Stimulated activated CD8-positive, alpha-beta memory T cell treated with anti-CD3 and anti-CD28 coated beads, Interleukin-7, amount 100 ng/mL, for 1 hour (primary cell): ENCODE measurements around the gene TMPRSS4.

Source experiments
- DNase-seq, 2 donors: peaks; one replicate each; pipeline ENCODE4 v3.0.0-alpha.2; 2020; ENCODE audit warnings: low read depth in 2 of 2

Gene TMPRSS4

DNA sequence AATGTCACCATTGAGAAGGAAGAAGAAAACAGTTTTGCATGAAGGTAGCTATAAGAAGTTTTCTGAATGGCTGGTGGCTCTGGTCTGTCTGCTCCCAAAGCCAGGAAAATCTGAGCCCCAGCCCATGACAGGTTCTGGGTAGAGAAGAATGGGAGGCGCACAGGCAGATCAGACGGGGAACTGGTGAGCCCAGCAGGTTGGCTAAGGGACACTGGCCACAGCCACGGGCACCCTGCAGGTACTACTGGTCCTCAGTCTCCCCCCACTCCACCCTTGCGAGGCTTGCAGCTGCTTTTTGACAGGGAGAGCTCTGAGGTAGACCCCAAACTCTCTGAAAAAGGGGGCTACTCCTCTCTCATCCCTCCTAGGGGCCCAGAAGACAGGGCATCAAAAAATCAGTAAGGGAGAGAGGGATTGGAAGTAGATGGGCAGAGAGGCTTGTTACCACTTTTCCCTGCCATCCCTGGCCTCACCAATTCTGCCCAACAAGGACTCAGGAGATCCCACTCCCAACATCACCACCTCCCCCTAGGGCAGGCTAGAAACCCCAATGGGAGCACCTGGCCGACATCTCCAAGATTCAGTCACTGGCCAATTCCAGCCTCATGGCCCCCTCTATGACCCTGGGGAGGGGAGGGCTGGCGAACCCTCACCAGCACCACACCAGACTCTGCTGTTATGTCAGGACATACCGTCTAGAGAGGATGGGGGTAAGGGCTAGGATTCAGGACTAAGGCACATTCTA is 58.3 kb downstream of the TMPRSS4 start:
- no peak for DNase-seq

DNA sequence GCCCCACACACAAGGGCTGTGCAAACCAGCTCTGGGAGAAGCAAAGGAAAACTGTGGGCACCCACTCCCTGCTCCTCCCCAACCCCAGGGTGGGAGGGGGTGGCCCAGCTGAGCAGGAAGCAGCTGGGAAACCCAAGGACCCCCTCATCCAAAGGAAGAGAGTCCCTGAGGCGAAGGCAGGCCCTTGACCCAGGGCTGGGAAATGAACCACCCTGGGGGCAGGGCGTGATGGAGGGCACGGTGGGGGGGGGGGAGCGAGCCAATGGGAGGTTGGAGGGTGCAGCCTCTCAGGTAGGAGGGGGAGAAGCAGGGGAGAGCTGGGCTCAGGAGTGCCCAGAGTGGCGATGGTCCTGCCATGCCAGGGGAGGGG is 58.9 kb downstream of the TMPRSS4 start:
- no peak for DNase-seq

DNA sequence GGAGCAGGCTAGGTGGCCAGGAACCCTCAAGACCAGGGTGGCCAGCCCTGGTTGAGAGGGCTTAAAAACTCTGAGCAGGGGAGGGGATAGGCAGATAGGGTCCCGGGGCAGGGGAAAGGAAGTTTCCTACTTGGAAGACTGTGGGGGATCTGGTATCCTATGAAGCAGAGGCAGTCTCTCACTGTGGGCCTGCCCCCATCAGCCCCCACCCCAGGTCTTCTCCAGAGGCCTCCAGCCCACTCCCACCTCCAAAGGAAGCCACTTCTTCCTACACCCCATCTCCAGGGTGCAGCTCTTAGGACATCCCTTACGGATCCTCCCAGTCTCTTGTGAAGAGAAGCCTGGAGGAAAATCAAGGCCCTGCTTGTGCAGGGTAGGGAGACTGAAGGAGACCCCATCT is 59.5 kb downstream of the TMPRSS4 start:
- DNase-seq, result no peak

DNA sequence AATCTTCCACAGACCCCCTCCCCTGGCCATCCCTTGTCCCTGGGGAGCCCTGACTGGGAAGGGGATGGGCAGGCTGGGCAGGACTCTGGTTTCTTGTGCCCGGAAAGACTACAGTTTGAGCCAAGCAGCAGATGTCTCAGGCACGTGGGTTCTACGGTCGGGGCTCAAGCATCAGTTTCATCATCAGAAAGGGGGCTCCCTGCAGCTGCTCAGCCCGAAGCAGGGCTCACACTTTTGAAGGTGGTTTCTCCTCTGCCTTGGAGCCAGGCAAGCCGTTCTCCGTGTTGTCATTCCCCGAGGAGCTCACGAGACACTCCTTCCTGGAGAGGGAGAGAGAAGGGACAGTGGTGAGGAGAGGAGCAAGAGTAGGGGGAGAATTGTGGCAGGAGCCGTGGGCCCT is 59.9 kb downstream of the TMPRSS4 start:
- DNase-seq, result no peak

DNA sequence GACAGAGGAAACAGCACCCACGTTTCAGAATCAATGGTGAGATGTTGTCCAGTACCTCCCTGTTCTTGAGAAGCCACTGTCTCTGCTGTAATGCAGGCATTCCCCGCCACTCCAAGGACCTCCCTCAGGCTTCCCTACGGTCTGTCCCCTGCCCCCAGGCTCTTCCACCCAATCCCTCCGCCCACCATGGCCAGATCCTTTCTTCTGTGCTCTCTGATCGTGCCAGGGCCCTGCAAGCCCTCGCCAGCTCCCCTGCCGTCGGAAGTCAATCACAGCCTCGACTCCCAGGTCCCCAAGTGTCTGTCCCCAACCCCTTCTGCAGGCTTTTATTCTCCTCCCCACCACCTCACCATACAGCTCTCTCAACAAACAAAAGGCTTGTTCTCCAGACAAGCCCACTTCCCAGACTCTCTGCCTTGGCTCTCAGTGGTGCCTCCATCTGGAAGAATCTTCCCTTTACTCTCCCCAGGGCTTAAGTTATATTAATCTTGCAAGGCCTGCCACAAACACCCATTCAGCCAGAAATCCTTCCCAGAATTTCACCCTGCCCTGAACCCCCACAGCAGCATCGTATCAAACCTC is 62.1 kb downstream of the TMPRSS4 start:
- DNase-seq, result no peak

DNA sequence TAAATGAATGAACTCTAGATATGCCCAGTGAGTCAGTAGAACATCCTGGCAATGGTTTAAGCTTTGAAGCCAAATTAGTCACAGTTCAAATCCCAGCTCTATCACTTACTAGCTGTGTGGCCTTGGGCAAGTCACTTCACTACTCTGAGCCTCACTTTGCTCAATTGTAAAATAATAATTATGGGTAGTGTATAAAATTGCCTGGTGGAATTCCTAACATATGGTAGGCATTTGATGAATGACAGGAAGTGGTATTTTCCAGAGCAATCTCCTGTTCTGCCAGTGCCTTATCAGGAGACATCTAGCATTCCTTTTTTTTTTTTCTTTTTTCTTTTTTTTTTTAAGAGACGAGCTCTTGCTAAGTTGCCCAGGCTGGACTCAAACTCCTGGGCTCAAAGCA is 62.7 kb downstream of the TMPRSS4 start:
- DNase-seq, result no peak

DNA sequence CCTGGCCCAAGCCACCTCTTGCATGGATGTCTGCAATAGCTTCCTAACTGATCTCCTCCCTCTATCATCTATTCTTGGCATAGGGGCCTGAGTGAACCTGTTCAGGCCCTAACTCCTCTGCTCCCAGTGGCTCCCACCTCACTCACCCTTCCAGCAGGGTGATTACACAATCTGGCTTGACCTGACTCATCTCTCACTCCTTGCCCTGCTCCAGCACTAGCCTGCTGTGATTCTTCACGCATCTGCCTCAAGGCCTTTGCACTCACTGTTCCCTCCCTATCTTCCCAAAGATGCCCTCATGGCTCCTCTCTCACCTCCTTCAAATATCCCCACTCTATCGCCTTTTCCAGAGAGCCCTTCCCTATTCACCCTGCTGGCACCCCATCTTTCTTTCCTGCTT is 65.2 kb downstream of the TMPRSS4 start:
- DNase-seq, result no peak

DNA sequence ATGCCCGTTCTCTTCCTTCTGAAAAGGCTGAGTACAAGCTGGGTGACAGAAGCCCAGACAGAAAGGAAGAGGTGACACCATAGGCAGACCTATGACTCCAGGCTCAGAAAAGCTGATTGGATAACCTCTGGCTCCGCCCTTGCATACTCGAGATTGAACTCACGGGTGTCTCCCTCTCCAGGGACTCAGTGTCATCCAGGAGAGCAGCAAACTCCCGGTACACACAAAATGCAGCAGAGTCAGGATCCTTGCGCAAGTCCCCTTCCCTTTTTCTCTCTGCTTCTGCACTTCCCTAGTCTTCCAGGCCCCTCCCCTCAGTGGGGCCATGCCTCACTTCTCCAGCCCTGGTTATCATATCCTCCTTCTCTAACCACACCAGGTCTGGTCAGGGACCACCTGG is 65.9 kb downstream of the TMPRSS4 start:
- DNase-seq, result no peak

DNA sequence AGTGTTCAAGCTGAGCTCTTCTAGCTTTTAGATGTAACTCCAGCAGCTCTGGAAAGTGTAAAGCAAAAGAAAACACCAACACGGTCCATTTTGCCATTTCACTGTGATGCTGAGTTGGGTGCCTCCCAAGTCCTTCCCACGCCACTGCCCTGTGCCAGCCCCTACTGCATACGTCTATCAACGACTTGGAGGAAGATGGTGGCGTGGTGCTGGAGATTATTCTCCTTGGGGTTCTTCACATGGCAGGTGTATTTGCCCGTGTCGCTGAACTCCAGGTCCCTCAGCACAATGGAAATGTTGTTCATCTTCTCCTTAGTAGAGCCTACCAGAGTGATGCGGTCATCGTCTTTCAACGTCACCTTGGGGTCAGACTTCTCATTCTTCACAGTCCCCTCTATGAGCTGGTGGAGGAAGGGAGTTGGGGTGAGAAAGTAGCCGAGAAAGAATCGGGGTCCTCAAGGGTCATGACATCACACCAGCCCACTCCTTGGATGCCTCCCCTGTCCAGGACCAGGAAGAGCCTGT is 66.8 kb downstream of the TMPRSS4 start:
- no peak for DNase-seq

DNA sequence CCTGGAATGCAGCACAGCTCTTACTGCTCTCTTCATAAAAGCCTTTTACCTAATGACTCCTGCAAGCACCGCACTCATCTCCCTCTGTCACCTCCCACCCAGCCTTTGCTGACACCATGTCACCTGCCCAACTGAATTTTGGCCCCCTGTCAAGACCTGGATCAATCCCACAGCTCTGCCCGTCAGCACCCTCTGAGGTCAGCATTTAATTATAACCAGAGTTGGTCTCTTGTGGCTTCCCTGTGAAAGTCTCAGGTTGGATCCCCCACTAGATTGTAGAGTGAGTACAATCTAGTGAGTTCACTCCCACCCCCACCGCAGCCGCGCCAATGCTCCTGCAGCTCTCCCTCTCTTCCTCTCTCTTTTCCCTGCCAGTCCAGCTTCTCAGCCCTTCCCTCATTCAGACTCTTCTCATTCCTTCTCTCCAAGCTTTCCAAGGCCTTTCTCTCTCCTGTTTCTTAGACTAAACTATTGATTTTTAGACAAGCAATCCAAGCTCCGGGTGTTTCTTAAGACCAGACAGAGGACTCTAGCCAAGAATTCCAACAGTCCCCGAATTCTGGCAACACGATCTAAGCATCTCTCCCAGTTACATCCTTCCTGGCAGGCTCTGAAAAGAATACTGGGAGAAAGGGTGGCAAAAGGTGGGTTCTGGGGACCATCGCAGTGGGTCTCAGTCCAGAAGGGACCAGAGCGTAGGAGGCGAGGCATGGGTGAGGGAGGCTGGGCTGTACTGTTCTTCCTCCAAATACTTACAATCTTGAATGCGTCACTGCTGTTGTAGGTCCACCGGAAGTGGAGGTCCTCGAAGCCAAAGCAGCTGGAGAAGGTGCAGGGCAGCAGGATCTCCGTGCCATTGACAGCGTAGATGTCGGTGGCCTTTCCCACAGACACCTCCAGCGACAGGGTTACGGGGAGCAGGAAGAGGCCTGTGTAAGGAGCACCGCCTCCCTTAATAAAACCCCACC is 67.7 kb downstream of the TMPRSS4 start:
- no peak for DNase-seq

DNA sequence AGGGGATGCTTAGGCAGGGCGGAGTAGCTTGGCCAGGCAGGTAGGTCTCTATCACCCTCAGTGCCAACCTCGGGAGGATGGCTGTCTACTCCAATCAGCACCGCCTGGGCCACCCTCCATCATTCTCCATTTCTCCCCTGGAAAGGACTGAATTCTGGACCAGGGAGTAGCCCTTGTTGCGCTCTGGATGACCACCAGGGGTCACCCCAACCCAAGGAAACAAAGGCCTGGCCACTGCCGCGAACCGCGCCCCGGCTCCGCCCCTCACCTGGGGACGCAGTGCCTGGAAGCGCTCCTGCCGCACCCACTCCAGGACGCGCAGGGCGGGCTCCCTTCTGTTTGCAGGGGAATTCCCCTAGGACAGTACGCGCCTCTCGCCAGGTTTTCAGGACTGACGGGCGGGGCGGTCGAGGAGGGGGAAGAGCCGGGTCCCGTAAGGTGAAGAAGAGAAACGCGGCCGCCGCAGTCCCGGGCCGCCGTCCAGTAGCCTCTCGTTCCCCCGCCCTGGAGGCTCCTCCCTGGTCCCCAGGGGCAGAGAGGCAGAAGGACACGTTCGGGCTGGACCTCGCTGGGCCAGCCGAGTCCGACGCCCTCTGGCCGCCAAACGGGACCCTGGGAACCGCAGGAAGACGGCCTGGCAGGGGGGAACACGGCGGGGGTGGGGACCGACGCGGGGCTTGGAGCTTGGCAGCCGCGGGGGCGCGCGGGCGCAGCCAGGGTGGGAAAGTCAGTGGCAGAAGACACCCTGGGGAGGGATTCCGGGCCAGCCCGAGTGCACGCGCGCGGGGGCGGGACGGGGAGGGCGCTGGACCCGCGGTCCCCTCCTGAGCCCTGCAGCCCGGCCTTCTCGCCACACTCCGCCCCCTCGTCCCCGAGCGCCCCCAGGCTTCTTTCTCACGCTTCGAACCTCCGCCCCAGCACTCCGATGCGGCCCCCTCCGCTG is 68.7 kb downstream of the TMPRSS4 start:
- peak; percentile 64 to 72 for DNase-seq

DNA sequence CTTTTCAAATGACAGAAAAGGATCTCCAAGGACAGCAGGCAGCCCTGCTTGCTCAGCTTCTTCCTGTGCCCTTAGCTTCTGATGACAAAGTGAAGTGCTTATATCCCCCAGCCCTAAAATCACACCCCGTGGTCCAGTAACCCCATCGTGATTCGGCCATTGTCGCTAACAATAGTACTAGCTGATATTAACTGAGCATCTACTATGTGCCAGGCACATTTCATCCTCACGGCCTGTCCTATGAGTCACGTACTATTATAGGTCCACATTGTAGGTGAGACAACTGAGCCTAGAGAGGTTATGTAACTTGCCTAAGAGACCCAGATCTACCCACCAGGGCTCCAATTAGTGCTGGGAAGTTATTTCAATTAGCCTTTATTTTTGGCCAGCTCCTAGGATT is 69.7 kb downstream of the TMPRSS4 start:
- DNase-seq, result no peak

DNA sequence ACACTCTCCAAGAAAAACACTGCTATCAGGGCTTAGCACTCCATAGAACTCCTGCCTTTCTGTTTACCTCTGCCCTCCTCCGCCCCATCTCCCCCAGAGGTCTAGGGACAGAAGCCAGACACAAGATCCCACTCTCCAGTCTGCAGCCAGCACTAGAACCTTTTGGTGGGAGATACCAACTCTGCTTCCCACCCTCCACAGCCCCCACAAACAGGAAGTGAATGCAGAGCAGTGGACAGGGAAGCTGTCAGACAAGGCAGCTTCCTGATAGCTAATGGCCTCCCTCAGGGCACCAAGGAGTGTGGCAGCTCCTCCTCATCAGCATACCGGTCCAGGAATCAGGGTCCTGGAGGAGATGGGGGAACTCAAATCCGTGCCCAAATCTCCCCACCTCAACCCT is 70.6 kb downstream of the TMPRSS4 start:
- DNase-seq, result no peak

DNA sequence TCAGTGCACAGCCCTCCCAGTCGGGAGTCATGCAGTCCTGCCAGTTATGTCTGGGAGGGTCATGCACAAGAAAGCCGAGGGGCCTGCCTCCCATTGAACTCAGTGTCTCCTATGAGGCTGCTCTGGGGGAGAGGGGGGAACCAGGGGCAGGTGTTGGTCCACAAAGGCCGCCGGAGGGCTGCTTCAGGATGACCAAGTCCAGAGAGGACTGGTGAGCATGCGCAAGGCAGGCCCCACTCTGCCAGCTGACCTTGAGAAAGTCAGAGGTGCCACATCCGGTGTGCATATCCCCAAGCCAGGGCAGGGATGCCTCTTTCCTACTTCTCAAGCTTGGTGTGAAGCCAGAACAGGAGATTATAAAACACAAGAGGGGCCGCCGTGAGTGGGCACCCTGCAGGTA is 71.4 kb downstream of the TMPRSS4 start:
- no peak for DNase-seq

DNA sequence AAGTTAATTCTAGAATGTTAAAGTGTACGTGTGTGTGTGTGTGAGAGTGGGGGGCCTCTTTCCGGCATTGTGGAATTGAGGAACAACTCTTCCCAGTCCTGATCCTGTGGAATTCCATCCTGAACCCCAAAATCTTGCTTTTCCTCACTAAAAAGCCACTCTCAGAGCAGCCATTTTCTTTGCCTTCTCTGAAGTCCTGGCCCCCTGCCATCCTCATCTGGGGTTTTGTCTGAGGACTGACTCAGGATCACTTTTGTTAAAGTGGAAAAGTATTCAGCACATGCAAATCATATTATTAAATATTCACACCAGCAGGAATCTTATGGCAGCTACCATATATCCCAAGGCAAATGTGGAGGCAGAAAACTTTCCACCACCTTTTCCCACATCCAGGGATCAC is 72.0 kb downstream of the TMPRSS4 start:
- no peak for DNase-seq

DNA sequence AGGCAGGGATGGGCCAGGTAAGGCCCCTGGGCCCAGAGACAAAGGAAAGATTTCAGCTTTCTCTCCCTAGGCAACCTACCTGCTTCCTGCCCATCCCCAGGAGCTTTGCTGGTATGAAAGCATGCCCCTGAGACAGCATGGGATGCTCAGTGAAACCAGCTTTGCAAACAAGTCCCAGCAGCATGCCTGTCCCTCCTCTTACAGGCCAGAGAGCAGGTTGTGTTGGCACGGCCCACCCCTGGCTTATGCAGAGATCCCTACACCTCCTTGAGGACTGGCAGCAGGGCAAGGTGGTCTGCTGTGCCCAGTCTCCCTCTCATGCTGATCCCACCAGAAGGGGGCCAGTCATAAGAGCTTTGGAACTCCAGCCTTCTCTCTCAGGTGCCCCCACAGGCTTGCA is 72.6 kb downstream of the TMPRSS4 start:
- DNase-seq, result no peak

DNA sequence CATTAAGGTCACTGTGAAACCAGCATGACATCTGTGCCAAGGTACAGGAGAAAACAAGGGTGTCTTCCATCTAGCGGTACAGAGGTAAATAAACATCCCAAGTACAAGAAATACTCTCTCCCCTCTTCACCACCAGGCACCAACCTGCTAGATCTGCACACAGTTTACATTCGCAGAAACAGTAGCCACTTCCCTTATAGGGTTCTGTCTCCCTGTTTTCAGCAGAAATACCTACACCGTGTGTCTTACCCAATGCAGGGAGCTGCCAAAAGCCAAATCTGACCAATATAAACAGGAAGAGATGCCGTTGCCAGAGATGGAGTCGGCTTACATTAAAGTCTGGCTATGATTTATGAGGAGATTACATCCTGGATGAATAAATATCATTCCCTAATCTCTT is 74.6 kb downstream of the TMPRSS4 start:
- no peak for DNase-seq

DNA sequence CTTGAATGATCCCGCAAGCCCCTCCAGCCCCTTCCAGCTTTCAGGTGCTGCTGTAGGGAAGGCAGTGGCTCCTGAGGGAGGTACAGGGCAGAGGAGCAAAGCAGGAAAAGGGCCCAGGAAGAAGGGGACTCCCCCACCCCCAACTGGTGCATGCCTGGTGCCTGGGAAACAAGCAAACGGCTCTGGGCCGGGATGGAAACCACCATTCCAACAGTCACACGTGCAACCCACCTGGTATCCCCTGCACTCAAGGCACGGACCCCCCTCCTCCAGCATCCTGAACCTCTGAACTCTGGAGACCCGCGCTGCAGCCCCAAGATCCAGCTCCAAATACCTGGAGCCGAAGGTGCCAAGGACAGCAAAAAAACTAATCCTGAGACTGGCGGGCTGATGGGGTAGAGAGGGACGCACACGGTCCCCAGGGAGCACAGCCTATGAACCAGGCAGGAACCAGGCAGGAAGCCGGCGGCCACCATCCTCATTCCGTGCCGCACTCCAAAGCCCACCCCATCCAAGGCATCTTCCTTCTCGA is 75.2 kb downstream of the TMPRSS4 start:
- DNase-seq, result no peak

DNA sequence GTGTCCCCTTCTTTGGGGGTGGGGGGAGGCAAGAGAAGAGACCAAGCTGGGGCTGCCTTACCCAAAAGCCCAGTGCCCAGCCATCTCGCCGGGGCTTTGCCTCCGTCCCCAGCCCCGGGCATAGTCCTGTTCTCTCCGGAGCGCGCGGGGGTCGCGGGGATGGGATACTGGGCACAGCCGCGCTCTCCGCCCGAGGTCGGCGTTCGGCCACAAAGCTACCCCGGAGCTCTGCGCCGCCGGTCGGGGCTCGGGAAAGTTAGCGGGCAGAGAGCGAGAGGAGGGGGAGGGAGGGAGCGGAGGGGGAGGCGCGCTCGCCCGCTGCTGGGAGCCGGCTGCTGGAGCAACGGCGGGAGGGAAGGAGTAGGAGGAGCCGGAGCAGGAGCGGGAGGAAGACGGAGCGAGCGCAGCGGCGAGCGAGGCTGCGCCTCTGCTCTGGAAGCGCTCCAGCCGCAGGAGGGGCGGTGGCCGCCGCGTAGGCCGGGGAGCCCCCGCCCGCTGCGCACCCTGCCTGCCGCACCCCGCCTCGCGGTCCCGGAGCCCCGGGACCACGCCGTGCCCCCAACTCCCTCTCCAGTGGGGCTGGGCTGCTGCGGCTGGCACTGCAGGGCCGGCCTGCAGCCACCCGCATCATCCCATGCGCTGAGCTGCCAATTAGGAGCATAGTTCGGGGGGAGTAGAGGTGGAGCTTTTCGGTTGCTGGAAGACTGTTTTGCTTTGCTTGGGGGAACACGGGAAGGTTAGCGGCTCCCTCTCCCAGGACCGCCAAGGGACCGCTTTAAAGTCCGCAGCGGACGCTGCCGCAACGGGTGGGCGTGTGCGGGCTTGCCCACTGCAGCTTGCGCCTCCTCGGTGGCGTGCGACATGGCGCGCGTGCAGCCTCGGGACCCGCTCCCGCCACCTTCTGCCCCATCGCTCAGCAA is 75.9 kb downstream of the TMPRSS4 start, which contains the start of gene SCN4B:
Gene SCN4B, minus strand, starts transcription at position 272 of the 920 bp plus-strand sequence. Its CDS starts 150 bp downstream, at position 122.
- no peak for DNase-seq

DNA sequence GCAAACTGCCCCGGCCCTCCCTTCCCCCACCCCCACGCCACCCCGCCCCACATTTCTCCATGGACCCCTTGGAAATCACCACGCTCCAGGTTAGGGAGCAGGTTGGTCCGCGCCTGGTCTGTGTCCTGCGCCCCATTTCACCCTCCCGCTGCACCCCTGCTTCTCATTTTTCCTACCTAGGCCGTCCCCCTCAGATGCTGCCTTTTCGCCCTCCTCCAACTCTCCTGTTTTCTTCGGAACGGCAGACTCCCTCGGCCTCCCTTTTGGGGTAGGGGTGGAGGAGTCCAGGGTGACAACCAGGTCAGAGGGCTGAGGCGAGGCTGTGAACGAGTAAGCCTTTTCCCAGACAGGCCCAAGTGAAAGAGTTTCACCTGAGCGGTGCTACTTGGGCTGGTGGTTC is 76.6 kb downstream of the TMPRSS4 start:
- no peak for DNase-seq
